Measurements from ENCODE around the gene CLNS1A.

Gene CLNS1A, protein sequence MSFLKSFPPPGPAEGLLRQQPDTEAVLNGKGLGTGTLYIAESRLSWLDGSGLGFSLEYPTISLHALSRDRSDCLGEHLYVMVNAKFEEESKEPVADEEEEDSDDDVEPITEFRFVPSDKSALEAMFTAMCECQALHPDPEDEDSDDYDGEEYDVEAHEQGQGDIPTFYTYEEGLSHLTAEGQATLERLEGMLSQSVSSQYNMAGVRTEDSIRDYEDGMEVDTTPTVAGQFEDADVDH

DNA sequence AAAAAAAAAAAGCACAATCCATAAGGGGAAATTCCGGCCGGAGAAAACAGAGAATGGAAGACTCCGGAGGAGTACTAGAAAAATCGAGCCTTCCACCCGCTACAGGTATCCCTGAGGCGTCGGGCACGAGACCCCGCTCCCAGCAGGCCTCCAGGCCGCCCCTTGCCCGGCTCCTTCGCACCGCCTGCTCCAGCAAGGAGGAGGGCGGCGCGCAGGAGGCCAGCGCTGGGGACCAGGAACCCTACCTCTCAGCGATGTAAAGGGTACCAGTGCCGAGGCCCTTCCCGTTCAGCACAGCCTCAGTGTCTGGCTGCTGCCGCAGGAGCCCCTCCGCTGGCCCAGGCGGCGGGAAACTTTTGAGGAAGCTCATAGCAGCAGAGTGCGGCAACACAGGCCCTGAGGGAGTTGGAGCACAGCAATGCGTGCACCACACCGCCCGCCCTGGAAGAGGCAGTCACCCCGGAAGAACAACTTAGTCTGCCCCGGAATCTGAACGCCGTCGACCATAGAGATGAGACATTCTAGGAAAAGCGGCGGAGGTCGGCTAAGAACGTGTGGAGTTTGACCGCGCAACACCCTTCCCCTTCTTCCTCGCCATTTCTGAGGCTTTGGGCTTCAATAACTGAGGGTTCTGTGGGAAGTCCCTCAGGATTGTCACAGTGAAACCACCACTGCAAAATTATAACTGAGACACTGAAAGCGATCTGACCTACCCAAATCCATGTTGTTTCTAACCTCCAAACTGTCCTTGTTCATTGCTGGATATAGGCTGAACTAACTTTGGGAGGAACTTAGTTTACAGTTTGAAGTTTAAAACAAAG lies at the start of gene CLNS1A:
Gene CLNS1A, minus strand, starts transcription at position 450 of the 821 bp plus-strand sequence. Its CDS starts 80 bp downstream, at position 370.
- H3K9ac ChIP-seq (ENCODE audit: low read length) = peak within 1 kb of the TSS; percentile 25
- peak within 1 kb of the TSS; percentile 96 for H3K4me3 ChIP-seq (ENCODE audit: low read length)
- H3K4me1 ChIP-seq (ENCODE audit: control insufficient read depth, insufficient read depth, low read length) = peaks cover 6% of the 10 kb centered on the region
- H3K36me3 ChIP-seq (ENCODE audit: control insufficient read depth, insufficient read depth, low read length) = no peaks in the 10 kb centered on the region
- H3K27me3 ChIP-seq (ENCODE audit: control insufficient read depth, insufficient read depth, low read length) = no peaks in the 10 kb centered on the region
- peak within 1 kb of the TSS; percentile 90 for H3K27ac ChIP-seq (ENCODE audit: low read depth, low read length)

DNA sequence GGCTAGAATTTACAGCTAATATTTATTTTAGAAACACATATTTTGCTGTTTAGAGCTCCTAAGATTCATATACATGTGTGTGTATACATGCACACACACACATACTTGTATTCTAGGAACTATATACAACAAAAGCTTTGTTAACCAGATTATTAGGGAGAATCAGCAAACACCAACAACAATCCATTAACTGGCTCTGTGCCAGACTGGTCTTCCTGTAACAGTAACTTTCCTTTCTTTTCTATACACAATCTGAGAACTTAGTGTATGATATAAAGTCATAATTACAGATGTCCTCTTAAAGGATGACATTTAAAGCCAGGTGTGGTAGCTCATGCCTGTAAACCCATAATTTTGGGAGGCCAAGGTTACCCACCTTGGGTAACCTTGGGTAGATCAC lies 49.5 kb upstream of the CLNS1A start:
- no peak overlapping the region for H3K9ac ChIP-seq (ENCODE audit: low read length)
- H3K27ac ChIP-seq (ENCODE audit: low read depth, low read length) = no peak overlapping the region
- no peaks in the 10 kb centered on the region for H3K27me3 ChIP-seq (ENCODE audit: control insufficient read depth, insufficient read depth, low read length)
- H3K4me1 ChIP-seq (ENCODE audit: control insufficient read depth, insufficient read depth, low read length) = no peaks in the 10 kb centered on the region
- H3K4me3 ChIP-seq (ENCODE audit: low read length) = no peak overlapping the region
- H3K36me3 ChIP-seq (ENCODE audit: control insufficient read depth, insufficient read depth, low read length) = peaks cover 13% of the 10 kb centered on the region

DNA sequence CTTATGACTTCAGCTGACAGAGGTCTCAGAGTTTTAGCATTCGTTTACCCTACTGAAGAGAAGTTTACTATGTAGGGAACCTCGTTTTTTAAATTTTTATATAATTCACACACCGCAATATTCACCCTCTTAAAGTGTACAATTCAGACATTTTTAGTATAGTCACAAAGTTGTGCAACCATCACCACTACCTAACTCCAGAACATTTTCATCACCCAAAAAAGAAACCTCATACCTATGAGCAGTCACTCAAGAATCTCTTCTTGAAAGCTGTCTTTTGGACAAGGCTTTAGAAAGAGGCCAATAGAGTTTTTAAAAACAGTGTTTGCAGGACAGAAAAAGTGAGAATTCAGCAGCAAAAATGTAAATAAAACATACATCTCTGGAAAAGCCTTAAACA lies 39.5 kb upstream of the CLNS1A start:
- H3K27ac ChIP-seq (ENCODE audit: low read depth, low read length) = no peak overlapping the region
- peaks cover 10% of the 10 kb centered on the region for H3K36me3 ChIP-seq (ENCODE audit: control insufficient read depth, insufficient read depth, low read length)
- no peaks in the 10 kb centered on the region for H3K4me1 ChIP-seq (ENCODE audit: control insufficient read depth, insufficient read depth, low read length)
- H3K9ac ChIP-seq (ENCODE audit: low read length) = no peak overlapping the region
- no peaks in the 10 kb centered on the region for H3K27me3 ChIP-seq (ENCODE audit: control insufficient read depth, insufficient read depth, low read length)
- no peak overlapping the region for H3K4me3 ChIP-seq (ENCODE audit: low read length)

GRCh38 chr11:77672264-77672663 lies 34.7 kb upstream of the CLNS1A start:
- no peak overlapping the region for H3K9ac ChIP-seq (ENCODE audit: low read length)
- no peak overlapping the region for H3K27ac ChIP-seq (ENCODE audit: low read depth, low read length)
- H3K4me1 ChIP-seq (ENCODE audit: control insufficient read depth, insufficient read depth, low read length) = no peaks in the 10 kb centered on the region
- H3K36me3 ChIP-seq (ENCODE audit: control insufficient read depth, insufficient read depth, low read length) = peaks cover 17% of the 10 kb centered on the region
- H3K4me3 ChIP-seq (ENCODE audit: low read length) = no peak overlapping the region
- H3K27me3 ChIP-seq (ENCODE audit: control insufficient read depth, insufficient read depth, low read length) = no peaks in the 10 kb centered on the region

DNA sequence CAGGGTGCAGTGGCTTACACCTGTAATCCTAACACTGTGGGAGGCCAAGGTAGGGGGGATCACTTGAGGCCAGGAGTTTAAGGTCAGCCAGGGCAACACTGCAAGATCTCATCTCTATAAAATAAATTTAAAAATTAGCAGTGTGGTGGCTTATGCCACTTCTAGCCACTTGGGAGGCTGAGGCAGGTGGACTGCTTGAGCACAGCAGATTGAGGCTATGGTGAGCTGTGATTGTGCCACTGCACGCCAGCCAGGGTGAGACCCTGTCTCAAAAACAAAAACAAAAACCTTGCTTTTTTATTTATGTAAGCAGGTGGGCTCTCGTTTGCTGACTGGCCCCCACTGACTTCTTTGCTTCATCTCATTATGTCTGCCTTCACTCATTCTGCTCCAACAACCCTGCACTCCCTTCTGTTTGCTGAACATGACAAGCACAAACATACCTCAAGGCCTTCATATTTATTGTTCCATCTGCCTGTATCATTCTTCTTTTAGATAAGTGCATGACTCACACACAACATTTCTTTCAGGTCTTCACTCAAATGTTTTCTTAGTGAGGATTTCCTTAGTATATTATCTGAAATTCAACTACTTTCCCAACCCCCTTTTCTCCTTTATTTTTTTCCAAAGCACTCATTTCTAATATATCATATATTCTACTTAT lies 32.4 kb upstream of the CLNS1A start:
- no peak overlapping the region for H3K9ac ChIP-seq (ENCODE audit: low read length)
- H3K27ac ChIP-seq (ENCODE audit: low read depth, low read length) = no peak overlapping the region
- H3K4me3 ChIP-seq (ENCODE audit: low read length) = no peak overlapping the region
- H3K36me3 ChIP-seq (ENCODE audit: control insufficient read depth, insufficient read depth, low read length) = peaks cover 18% of the 10 kb centered on the region
- H3K27me3 ChIP-seq (ENCODE audit: control insufficient read depth, insufficient read depth, low read length) = no peaks in the 10 kb centered on the region
- H3K4me1 ChIP-seq (ENCODE audit: control insufficient read depth, insufficient read depth, low read length) = no peaks in the 10 kb centered on the region

DNA sequence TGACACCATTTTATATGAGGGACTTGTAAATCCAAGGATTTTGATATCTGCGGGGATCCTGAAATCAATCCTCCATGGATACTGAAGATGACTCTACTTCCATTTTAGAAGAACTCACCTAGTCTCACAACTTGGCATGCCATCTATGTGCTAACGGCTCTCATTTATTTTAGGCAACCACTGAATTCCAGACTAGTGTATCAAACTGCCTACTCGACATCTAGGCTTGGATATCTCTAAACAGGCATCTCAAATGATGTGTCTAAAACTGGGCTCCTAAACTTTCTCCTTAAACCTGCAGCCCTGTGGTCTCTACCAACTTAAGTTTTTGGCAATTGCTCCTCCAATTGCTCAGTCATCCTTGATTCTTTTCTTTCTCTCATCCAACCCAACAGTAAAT lies 31.2 kb upstream of the CLNS1A start:
- Histone ChIP-seq H3K27me3 (ENCODE audit: control insufficient read depth, insufficient read depth, low read length) (no peaks in the 10 kb centered on the region), H3K9ac (ENCODE audit: low read length) (no peak overlapping the region), H3K27ac (ENCODE audit: low read depth, low read length) (no peak overlapping the region), H3K4me1 (ENCODE audit: control insufficient read depth, insufficient read depth, low read length) (no peaks in the 10 kb centered on the region), H3K36me3 (ENCODE audit: control insufficient read depth, insufficient read depth, low read length) (peaks cover 15% of the 10 kb centered on the region), H3K4me3 (ENCODE audit: low read length) (no peak overlapping the region)

- H3K4me3 ChIP-seq (ENCODE audit: low read length) = no peak overlapping the region
- H3K27ac ChIP-seq (ENCODE audit: low read depth, low read length) = no peak overlapping the region
- H3K4me1 ChIP-seq (ENCODE audit: control insufficient read depth, insufficient read depth, low read length) = no peaks in the 10 kb centered on the region
- H3K27me3 ChIP-seq (ENCODE audit: control insufficient read depth, insufficient read depth, low read length) = no peaks in the 10 kb centered on the region
- no peak overlapping the region for H3K9ac ChIP-seq (ENCODE audit: low read length)
- peaks cover 15% of the 10 kb centered on the region for H3K36me3 ChIP-seq (ENCODE audit: control insufficient read depth, insufficient read depth, low read length)
Measured at GRCh38 chr11:77665240-77665965, 27.8 kb upstream of the CLNS1A start.

DNA sequence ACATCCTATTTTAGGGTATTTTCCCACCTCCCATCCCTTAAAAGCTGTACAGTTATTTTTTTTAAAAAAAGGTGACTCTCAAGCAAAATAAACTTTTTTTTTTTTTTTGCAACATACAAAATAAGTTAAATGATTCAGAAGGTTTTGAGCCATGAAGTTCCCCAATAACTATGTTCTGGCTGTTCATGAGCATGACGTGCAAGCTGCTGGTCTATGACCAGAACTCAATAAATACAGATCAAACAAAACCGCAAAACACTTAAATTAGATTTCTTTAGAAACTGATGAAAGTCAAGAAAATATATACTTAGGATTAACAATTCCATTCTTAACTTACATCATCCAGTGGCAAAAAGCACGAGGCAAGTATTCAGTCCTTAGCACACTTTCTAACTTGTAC lies 24.1 kb upstream of the CLNS1A start:
- H3K27ac ChIP-seq (ENCODE audit: low read depth, low read length) = no peak overlapping the region
- no peaks in the 10 kb centered on the region for H3K4me1 ChIP-seq (ENCODE audit: control insufficient read depth, insufficient read depth, low read length)
- H3K4me3 ChIP-seq (ENCODE audit: low read length) = no peak overlapping the region

GRCh38 chr11:77660947-77661346 lies 23.4 kb upstream of the CLNS1A start:
- no peak overlapping the region for H3K4me3 ChIP-seq (ENCODE audit: low read length)
- no peaks in the 10 kb centered on the region for H3K27me3 ChIP-seq (ENCODE audit: control insufficient read depth, insufficient read depth, low read length)
- no peak overlapping the region for H3K27ac ChIP-seq (ENCODE audit: low read depth, low read length)
- no peaks in the 10 kb centered on the region for H3K4me1 ChIP-seq (ENCODE audit: control insufficient read depth, insufficient read depth, low read length)
- H3K9ac ChIP-seq (ENCODE audit: low read length) = no peak overlapping the region
- no peaks in the 10 kb centered on the region for H3K36me3 ChIP-seq (ENCODE audit: control insufficient read depth, insufficient read depth, low read length)

More for the DNA sequence above, 24.1 kb upstream of the CLNS1A start:
- Histone ChIP-seq H3K27me3 (ENCODE audit: control insufficient read depth, insufficient read depth, low read length) (no peaks in the 10 kb centered on the region), H3K36me3 (ENCODE audit: control insufficient read depth, insufficient read depth, low read length) (no peaks in the 10 kb centered on the region), H3K9ac (ENCODE audit: low read length) (no peak overlapping the region)

GRCh38 chr11:77658213-77659013 lies 20.8 kb upstream of the CLNS1A start:
- Histone ChIP-seq H3K27me3 (ENCODE audit: control insufficient read depth, insufficient read depth, low read length) (no peaks in the 10 kb centered on the region), H3K36me3 (ENCODE audit: control insufficient read depth, insufficient read depth, low read length) (no peaks in the 10 kb centered on the region), H3K4me1 (ENCODE audit: control insufficient read depth, insufficient read depth, low read length) (no peaks in the 10 kb centered on the region), H3K4me3 (ENCODE audit: low read length) (no peak overlapping the region), H3K9ac (ENCODE audit: low read length) (no peak overlapping the region), H3K27ac (ENCODE audit: low read depth, low read length) (no peak overlapping the region)

DNA sequence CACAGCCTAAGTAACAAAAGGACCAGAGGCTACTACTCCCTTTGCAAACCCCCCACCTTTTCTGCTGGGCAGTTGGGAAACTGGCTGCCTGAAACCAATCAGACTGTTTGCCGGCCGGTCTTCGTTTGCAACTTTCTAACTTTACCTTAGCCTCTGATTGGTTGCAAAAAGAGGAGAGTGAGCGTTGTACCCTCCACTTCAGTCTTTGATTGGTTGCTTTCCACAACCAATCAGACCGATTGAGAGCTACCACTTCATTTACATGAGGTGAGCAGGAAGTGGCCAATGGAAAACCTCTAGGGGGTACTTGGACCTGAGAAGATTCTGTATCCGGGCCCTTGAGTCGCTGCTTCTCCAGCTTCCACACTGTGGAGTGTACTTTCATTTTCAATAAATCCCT lies 18.8 kb upstream of the CLNS1A start:
- Histone ChIP-seq H3K27ac (ENCODE audit: low read depth, low read length) (no peak overlapping the region), H3K4me3 (ENCODE audit: low read length) (no peak overlapping the region), H3K4me1 (ENCODE audit: control insufficient read depth, insufficient read depth, low read length) (no peaks in the 10 kb centered on the region), H3K27me3 (ENCODE audit: control insufficient read depth, insufficient read depth, low read length) (no peaks in the 10 kb centered on the region), H3K36me3 (ENCODE audit: control insufficient read depth, insufficient read depth, low read length) (no peaks in the 10 kb centered on the region), H3K9ac (ENCODE audit: low read length) (no peak overlapping the region)
